Measurements from ENCODE around the gene IRX6.

The IRX6 gene

DNA sequence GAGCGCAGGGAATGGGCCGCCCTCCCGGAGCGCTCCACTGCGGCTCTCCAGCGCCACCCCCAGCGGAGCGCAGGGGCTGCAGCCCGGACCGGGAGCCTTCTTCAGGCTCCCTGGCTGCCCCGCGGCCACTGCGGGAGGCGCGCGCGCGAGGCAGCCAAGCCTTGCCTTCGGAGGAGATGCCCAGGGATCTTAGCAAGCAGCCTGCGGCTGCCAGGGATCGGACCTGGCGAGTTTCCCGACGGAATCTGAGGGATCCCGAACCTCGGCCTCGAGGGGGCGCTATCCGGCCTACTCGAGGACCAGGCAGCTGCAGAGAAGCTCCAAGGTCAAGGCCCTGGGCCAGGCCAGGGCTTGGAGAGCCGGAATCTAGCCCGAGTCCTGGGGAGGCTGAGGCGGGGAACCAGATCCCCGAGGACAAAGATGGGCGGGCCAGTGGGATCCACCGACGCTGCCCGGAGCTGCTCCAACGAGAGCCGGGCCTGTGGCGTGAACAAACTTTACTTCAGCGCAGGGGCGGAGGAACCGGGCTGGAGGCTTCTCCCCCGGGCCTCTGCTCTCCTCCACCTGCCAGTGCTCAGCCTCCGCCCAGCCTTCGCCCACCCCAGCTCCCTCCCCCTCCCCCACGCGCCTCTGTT is at the start of gene IRX6:
IRX6 (plus strand) TSS at position 567 of the 635 bp plus-strand sequence. CDS start 889 bp downstream, outside the sequence.
- Histone ChIP-seq H3K27ac (no peak within 1 kb of the TSS), H3K4me3 (IDR thresholded peaks at IDR 0.05; ENCODE audit: insufficient read depth, low read depth, low read length) (no peak within 1 kb of the TSS), H3K4me2 (no peak within 1 kb of the TSS), H3K9ac (no peak within 1 kb of the TSS), H3K36me3 (ENCODE audit: insufficient read depth) (no peaks in the 10 kb centered on the region), H3K79me2 (ENCODE audit: insufficient read depth, low read depth) (no peaks in the 10 kb centered on the region), H4K20me1 (ENCODE audit: insufficient read depth) (no peaks in the 10 kb centered on the region), H3K4me1 (ENCODE audit: low read depth, poor library complexity, severe bottlenecking) (no peaks in the 10 kb centered on the region), H2AFZ (ENCODE audit: low read depth) (no peak within 1 kb of the TSS), H3K27me3 (ENCODE audit: insufficient read depth, low read depth) (no peaks in the 10 kb centered on the region)
- TF ChIP-seq, protein P1, sequence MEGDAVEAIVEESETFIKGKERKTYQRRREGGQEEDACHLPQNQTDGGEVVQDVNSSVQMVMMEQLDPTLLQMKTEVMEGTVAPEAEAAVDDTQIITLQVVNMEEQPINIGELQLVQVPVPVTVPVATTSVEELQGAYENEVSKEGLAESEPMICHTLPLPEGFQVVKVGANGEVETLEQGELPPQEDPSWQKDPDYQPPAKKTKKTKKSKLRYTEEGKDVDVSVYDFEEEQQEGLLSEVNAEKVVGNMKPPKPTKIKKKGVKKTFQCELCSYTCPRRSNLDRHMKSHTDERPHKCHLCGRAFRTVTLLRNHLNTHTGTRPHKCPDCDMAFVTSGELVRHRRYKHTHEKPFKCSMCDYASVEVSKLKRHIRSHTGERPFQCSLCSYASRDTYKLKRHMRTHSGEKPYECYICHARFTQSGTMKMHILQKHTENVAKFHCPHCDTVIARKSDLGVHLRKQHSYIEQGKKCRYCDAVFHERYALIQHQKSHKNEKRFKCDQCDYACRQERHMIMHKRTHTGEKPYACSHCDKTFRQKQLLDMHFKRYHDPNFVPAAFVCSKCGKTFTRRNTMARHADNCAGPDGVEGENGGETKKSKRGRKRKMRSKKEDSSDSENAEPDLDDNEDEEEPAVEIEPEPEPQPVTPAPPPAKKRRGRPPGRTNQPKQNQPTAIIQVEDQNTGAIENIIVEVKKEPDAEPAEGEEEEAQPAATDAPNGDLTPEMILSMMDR (conservative IDR thresholded peaks at IDR 0.05; ENCODE audit: low read depth, low read length): no peak

DNA sequence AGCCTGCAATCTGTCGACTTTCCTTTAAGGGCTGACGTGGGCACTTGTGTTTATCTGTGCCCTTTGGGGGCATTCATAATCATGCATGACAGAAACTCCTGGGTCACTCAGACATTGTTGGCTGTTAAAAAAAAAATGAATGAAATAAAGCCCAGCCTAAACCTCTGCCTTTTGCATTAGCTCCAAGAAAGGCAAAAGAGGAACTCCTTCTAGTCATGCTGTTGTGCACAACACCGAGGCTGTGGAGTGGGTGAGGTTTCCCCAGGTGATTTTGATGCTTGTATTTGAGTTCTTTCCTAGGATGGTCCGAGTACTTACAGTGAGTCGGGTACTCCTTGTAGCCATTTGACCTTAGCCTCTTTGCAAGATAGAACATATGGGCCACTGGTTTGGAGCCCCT is 49.6 kb upstream of the IRX6 start:
- no peaks in the 10 kb centered on the region for H3K79me2 ChIP-seq (ENCODE audit: insufficient read depth, low read depth)
- TF ChIP-seq, protein P1 (conservative IDR thresholded peaks at IDR 0.05; ENCODE audit: low read depth, low read length): no peak
- H3K27me3 ChIP-seq (ENCODE audit: insufficient read depth, low read depth): no peaks in the 10 kb centered on the region
- H4K20me1 ChIP-seq (ENCODE audit: insufficient read depth): no peaks in the 10 kb centered on the region
- H2AFZ ChIP-seq (ENCODE audit: low read depth): no peak overlapping the region
- H3K4me2 ChIP-seq: no peak overlapping the region
- no peak overlapping the region for H3K27ac ChIP-seq
- H3K4me3 ChIP-seq (IDR thresholded peaks at IDR 0.05; ENCODE audit: insufficient read depth, low read depth, low read length): no peak overlapping the region
- H3K4me1 ChIP-seq (ENCODE audit: low read depth, poor library complexity, severe bottlenecking): no peaks in the 10 kb centered on the region
- no peaks in the 10 kb centered on the region for H3K36me3 ChIP-seq (ENCODE audit: insufficient read depth)
- H3K9ac ChIP-seq: no peak overlapping the region

DNA sequence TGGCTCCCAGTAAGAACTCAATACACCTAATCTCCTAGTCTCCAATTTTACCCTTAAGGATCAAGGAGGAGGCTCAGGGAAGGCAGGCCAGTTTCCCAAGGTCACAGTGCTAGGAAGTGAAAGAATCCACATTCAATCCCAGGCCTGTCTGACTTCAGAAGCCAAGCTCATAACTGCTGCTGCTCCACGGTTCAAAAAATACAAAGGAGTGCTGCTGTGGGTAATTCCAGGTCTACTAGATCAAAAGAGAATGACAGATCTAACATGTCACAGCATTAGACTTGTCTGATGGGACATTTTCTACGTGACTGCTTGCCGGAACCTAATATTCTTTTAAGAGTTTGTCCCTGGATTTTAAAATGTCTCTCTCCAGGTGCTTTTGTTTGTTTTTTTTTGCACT is 48.8 kb upstream of the IRX6 start:
- Histone ChIP-seq H3K4me2 (no peak overlapping the region), H3K36me3 (ENCODE audit: insufficient read depth) (no peaks in the 10 kb centered on the region), H3K4me1 (ENCODE audit: low read depth, poor library complexity, severe bottlenecking) (no peaks in the 10 kb centered on the region), H2AFZ (ENCODE audit: low read depth) (no peak overlapping the region), H3K79me2 (ENCODE audit: insufficient read depth, low read depth) (no peaks in the 10 kb centered on the region), H3K27ac (no peak overlapping the region), H4K20me1 (ENCODE audit: insufficient read depth) (no peaks in the 10 kb centered on the region), H3K4me3 (IDR thresholded peaks at IDR 0.05; ENCODE audit: insufficient read depth, low read depth, low read length) (no peak overlapping the region), H3K27me3 (ENCODE audit: insufficient read depth, low read depth) (no peaks in the 10 kb centered on the region), H3K9ac (no peak overlapping the region)
- TF ChIP-seq, protein P1 (conservative IDR thresholded peaks at IDR 0.05; ENCODE audit: low read depth, low read length): no peak

DNA sequence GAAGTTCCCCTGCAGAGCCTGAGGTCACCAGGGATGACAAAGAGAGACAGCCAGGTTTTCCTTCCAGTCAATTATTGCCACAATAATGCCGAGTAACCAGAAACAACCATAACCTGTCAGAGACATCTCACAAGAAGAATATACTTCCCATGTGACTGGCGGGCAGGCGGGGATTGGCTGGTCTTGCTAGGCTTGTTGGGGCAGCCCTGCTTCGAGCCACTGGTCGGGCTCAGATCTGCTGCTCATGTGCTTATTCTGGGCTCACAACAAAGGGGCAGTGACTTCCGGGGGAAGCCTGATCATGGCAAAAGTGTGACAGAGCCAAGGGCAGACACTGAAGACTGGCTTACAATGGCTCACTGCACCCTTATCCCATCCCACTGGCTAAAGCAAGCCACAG is 48.1 kb upstream of the IRX6 start:
- H3K9ac ChIP-seq: no peak overlapping the region
- H3K4me2 ChIP-seq: no peak overlapping the region
- H3K36me3 ChIP-seq (ENCODE audit: insufficient read depth): no peaks in the 10 kb centered on the region
- H2AFZ ChIP-seq (ENCODE audit: low read depth): no peak overlapping the region
- TF ChIP-seq, protein P1 (conservative IDR thresholded peaks at IDR 0.05; ENCODE audit: low read depth, low read length): no peak
- no peak overlapping the region for H3K4me3 ChIP-seq (IDR thresholded peaks at IDR 0.05; ENCODE audit: insufficient read depth, low read depth, low read length)
- no peaks in the 10 kb centered on the region for H3K79me2 ChIP-seq (ENCODE audit: insufficient read depth, low read depth)
- H4K20me1 ChIP-seq (ENCODE audit: insufficient read depth): no peaks in the 10 kb centered on the region
- H3K27ac ChIP-seq: no peak overlapping the region
- no peaks in the 10 kb centered on the region for H3K27me3 ChIP-seq (ENCODE audit: insufficient read depth, low read depth)
- no peaks in the 10 kb centered on the region for H3K4me1 ChIP-seq (ENCODE audit: low read depth, poor library complexity, severe bottlenecking)
